Endometrial microvascular endothelial cells (primary cell): ENCODE results near the gene PLB1. TPM values are rescaled to one million over a fixed set of nuclear protein-coding genes. Genes with fewer than 3 reads are reported as not detected.

Experiments
- in situ Hi-C: cut with HindIII; loops from 2 replicates; pipeline ENCODE4 v1.10.0; 2017; ENCODE audit warnings: low sequenced_read_pairs, low pct_unique_long_range_greater_than_20kb; ENCODE audit errors: inconsistent ontology term
- total RNA-seq: library from RNA; depleted of rRNA; stranded (reverse); fragments of >200 nt; gene quantifications from one replicate; pipeline ENCODE4 v1.2.3, GENCODE V29; 2015; ENCODE audit errors: inconsistent ontology term

Gene PLB1
- total RNA-seq, 1 donor from 2014 or later: 8.9 TPM

GRCh38 chr2:28618221-28619141, 122.6 kb downstream of the PLB1 start:
- in situ Hi-C loops: no loop called here

GRCh38 chr2:28619213-28620196, 123.6 kb downstream of the PLB1 start:
- in situ Hi-C loops: no loop called here

GRCh38 chr2:28620291-28620793, 124.5 kb downstream of the PLB1 start:
- in situ Hi-C loops: no loop called here

DNA sequence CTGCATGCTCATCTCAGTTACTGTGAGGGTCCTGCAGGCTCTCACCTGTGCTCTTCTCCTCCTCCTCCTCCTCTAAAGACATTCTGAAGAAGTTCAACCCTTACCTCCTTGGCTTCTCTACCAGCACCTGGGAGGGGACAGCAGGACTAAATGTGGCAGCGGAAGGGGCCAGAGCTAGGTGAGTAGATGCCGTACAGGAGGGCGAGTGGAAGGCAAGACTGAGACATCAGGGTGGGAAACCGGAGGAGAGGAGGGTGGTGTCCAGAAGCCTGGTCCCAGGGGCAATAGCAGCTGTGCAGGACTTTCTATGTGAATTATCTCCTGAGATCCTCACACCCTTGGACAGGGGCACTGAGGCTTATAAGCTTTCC, 124.9 kb downstream of the PLB1 start:
- in situ Hi-C loops: no loop called here

DNA sequence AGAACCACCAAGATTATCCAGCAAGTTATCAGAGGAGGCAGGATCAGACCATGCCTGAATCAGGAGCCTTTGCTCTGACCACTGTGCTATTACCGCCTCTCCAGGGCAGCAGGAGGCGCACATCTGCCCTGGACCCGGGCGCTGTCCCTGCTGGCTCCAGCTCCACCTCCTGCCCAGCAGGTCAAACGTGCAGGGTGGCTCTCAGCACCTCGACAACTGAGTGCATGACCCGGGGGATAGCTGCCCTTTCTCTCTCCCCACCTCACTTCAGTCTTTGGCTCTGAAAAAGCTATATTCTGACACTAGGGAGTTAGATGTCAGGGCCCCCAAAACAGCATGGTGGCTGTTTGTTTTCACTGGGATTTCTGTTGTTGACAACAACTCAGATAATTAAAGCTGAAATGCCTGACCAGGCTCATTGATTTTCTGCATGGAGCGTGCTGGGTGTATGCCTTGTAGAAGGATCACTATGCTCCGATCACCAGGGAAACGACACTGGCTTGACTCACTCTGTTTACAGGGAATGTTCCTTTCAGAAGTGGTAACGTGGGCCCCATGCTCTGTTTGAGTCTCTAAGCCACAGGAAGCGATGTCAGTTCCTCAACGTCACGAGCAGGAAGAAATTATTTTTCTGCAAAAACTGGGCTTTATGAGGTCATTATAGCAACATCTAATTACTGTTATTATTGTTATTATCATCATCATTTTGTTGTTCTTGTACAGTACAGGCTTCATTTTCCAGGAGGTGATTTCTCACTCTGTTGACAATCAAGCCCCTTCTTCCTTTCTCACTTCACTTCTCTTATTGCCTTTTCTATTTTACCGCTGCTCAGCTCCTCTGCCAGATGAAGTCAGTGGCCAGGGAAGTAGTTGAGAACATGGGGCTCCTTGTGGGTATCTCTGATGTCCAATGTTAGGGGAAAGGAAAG, 125.6 kb downstream of the PLB1 start:
- in situ Hi-C loops: no loop called here

- in situ Hi-C loops: no loop called here
Measured at GRCh38 chr2:28622101-28622499, 126.2 kb downstream of the PLB1 start.

GRCh38 chr2:28623582-28624405, 127.9 kb downstream of the PLB1 start:
- in situ Hi-C loops: no loop called here

GRCh38 chr2:28624436-28624792, 128.6 kb downstream of the PLB1 start:
- in situ Hi-C loops: no loop called here

DNA sequence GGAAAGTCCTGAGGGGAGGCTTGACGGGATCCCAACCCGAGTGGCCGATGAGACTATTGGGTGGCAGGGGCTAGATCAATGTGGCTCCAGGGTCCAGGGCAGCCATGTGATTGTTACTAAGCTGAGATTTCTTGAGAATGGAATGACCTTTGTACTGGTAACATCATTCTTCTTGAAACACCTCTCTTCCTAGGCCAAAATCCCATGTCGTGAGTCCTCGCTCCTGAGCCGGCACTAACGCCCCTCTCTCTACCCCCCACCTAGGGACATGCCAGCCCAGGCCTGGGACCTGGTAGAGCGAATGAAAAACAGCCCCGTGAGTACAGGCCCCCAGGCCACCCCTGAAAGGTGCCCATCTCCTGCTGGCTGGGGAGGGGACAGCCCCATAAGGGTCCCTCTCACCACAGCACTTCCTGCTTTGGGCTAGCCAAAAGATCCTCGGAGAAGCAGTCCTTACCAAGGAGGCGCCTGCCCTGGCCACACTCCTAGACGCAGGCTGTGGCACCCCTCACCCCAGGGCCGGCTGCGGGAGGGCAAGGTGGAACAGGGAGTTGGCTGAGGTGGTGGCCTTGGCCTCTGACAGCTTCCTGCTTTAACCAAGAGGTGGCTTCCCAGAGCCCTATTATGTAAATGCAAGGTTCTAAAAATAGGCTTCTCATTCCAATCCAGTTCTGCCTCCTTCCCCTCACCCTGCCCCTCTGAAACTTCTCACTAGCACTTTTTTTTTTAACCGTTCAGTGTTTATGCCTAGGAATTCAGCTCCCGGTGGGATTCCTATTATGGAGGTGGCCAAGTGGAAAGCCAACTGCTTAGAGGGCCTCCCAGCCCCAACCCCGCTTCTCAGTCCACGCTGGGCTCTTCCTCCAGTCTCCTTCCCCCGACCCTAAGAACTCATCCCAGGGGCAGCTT, 129.2 kb downstream of the PLB1 start:
- in situ Hi-C loops: no loop called here

- in situ Hi-C loops: no loop called here
Measured at GRCh38 chr2:28626376-28626775, 130.5 kb downstream of the PLB1 start.

DNA sequence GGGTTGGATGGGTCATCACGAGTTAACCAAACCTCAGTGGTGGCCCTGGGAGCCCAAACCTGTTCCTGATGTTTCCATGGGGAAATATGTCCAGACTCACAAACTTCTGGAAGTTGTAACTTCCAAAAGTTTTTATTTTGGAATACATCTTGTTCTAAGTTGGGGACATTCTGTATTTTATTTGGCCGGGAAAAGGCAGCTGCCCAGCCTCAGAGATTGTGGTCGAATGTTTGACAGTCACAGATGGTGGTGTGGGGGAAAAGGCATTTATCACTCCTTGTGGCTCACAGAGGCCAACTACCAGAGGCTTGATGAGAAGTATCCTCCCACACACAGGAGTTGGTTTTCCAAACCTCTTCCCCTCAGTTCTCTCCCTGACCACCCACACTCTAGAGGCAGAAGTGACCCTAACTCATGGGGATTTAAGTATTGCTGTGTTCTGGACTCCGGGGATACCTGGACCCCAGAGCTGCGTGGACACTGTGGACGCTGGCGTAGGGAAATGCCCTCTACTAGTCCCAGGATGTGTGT, 131.1 kb downstream of the PLB1 start:
- in situ Hi-C loops: no loop called here

- in situ Hi-C loops: no loop called here
Measured at GRCh38 chr2:28627722-28628480, 132.0 kb downstream of the PLB1 start.

DNA sequence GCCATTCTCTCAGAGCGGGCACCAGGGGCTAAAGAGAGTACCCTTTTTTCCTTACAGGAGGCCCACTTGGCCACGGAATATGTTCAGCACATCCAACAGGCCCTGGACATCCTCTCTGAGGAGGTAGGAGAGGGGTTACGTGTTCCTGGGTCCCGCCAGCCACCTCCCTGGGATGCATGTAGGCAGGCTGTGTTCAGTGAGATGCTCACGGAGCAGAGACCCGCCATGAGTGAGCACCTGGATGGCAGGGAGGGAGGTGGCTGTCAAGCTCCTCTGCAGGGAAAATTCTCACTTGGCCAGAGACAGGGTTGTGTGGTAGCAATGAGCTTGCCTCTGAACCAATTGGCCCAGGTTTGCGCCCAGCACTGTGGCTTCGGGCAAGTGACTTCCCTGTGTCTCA, 132.6 kb downstream of the PLB1 start:
- in situ Hi-C loops: no loop called here

DNA sequence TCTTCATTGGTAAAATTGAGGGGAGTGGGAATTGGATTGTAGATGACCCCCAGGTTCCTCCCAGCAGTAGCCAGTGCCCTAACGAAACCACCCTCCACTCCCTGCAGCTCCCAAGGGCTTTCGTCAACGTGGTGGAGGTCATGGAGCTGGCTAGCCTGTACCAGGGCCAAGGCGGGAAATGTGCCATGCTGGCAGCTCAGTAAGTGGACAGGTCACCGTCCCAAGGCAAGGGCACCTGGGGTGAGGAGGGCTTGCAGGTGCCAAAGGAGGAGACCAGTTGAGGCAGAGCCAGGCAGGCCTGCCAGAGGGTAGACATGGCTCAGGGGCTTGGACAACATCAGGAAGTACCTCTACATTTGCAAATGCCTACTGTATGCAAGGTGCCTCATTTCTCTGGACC, 133.1 kb downstream of the PLB1 start:
- in situ Hi-C loops: no loop called here

GRCh38 chr2:28629910-28630309, 134.1 kb downstream of the PLB1 start:
- in situ Hi-C loops: no loop called here

- in situ Hi-C loops: no loop called here
Measured at GRCh38 chr2:28630341-28630740, 134.5 kb downstream of the PLB1 start.
